Renal cortex interstitium (tissue), 11 donors: ENCODE measurements around the gene NAB2. TPM values are rescaled to one million over a fixed set of nuclear protein-coding genes. Genes with fewer than 3 reads are reported as not detected.

Source experiments
- DNase-seq, 11 donors: peaks; one replicate each; pipeline ENCODE4 v3.0.0-alpha.2; 2013; ENCODE audit warnings: low read depth in 9 of 11, low spot score in 4 of 11; ENCODE audit errors: extremely low read depth in 1 of 11
- polyA plus RNA-seq, 3 donors: library from polyadenylated mRNA; unstranded; fragments of 120-200 nt; gene quantifications; one replicate each; pipeline ENCODE4 v1.2.1, GENCODE V29; 2013; ENCODE audit not compliant: insufficient read length in 3 of 3

NAB2 gene
- polyA plus RNA-seq, 3 donors, result 43.3 to 53.9 (median 52.3) TPM

DNA sequence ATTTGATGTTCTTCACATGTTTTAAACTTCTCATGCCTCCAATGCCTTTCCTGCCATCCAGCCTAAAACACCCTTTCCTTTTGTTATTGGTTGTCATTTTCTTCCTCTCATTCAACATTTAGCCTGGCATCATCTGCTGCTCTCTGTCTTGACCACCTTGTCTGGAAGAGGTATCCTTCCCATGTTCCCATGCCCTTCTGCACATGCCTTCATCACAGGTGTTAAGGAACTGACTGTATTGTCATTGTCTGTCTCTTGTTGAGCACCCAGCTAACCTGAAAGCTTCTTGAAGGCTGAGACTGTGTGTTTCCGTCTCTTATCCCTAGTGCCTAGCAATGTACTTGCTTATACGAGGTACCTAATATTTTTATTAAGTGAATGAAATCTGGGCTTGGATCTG is 34.9 kb downstream of the NAB2 start:
- no peak for DNase-seq

DNA sequence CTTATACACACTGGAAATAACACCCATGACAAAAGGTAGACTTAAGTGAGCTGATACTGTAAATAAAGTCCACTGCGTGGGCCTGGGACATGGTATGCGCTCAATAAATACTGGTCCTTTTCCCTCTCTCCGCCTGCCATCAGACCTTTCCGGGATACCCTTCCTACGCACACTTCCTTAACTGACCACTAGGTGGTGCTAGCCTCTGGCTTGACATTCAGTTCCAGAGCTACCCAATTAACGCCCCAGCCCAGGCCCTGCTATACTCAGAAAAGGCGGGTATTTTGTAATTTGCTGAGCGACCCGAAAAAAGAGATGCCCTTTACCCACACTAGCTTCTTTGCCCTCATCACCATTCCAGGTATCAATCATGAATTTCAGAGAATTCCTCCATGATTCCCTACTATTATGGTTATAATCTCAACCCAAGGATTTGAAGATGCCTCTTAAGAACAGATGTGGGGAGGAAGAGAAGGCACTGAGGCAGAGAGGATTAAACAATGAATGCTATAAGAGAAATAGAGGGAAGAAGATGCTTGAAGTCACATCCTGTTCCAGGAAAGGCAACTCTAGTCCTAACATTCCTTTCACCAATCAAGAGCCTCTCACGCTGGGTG is 35.5 kb downstream of the NAB2 start:
- DNase-seq, result peak in 3 of 11 donors; percentile 65 to 75 (median 67)

DNA sequence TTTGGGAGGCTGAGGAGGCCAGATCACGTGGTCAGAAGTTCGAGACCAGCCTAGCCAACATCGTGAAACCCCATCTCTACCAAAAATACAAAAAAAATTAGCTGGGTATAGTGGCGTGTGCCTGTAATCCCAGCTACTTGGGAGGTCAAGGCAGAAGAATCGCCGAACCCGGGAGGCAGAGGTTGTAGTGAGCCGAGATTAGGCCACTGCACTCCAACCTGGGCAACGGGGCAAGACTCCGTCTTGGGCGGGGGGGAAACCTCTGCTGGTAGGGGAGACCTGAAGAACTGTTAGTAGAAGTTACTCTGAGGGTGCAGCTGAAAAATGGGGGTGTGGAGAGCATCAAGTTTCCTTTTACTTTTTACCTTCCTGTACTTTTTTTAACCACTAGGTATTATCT is 37.1 kb downstream of the NAB2 start:
- DNase-seq, result no peak

DNA sequence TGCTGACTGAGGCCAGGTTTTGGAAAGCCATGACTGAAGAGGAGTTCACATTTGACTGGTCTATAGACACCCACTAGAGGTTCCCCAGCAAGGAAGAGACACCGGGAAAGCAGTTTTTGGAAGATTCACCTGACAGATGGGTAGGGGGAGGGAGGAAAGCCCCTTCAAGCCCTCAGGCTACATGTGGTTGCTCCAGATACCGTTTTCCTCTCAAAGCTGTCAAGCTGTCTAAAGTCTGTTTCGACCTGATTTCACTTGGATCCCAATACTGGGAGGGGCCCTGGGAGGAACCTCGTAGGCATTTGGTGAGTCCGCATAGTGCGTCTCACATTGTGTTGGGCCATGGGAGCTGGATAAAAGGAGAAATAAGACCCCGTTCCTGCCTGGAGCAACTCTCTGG is 37.6 kb downstream of the NAB2 start:
- DNase-seq, result no peak

DNA sequence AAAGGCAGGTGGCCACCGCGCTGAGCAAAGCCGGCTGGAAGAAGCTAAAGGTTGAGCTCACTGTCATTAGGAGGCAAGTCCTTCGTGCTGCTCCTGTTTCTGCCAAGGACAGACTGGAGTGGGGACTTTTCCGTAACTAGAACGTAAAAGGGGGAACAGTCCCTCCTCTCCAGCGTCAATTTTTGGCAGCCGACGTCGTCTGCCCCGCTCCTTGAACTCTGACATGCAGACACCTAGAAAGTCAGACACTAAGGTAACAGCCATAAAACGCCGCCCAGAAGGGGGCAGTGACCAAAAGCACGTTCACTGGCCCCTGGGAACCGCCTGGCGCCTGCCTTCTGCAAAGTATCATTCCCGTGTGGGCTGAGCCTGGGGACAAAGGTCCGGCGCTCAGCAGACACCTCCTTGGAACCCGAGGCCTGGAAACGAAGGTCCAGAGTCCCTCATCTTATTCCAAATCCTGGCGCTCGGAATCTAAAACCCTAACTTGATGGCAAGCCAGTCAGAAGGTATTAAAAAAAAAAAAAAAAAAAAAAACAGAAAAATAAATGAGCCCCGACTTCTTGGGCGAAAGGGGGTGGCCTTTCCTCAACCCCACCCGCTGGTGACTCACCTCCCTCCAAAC is 38.3 kb downstream of the NAB2 start:
- DNase-seq, result peak in 2 of 11 donors; percentile 52 to 56

DNA sequence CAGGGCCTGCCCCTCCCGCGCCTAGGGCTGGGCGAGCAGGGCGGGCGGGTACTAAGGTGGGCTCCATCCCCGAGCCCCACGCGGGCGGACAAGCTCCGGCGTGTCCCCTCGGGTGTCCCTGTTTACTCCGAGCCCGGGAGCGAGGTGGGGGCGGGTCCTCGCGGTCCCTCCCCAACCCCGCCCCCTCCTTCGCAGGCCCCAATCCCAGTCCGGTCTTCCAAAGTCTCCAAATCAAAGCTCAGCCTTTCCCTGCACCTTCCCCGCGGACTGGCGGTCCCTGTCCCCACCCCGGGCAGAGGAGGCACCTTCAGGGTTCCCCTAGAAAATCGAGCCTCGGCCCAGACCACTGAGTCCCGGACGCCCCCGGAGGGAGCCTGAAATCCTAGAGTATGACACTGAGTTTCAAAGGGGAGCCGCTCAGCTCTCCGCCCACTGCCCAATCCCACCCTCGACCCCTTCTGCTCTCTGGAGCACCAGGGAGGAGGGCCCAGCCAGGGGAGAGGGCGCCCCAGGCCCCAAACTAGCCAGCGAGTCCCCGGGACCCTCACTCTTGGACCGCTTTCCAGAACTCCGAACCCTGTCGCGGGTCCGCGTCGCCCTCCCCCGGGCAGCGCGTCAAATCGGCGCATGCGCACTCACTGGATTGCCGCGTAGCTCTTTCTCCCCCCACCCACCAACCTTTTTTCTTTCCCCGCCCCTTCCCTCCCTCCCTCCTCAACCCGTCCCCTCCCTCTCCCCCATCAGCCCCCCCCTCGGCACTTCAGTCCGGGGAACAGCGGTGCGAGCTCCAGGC is 39.0 kb downstream of the NAB2 start, which contains the start of gene LRP1:
Gene LRP1 (plus strand): TSS at position 758 of the 793 bp plus-strand sequence. CDS start 482 bp downstream, outside the sequence.
- peak in 9 of 11 donors; percentile 69 to 82 (median 79) for DNase-seq

DNA sequence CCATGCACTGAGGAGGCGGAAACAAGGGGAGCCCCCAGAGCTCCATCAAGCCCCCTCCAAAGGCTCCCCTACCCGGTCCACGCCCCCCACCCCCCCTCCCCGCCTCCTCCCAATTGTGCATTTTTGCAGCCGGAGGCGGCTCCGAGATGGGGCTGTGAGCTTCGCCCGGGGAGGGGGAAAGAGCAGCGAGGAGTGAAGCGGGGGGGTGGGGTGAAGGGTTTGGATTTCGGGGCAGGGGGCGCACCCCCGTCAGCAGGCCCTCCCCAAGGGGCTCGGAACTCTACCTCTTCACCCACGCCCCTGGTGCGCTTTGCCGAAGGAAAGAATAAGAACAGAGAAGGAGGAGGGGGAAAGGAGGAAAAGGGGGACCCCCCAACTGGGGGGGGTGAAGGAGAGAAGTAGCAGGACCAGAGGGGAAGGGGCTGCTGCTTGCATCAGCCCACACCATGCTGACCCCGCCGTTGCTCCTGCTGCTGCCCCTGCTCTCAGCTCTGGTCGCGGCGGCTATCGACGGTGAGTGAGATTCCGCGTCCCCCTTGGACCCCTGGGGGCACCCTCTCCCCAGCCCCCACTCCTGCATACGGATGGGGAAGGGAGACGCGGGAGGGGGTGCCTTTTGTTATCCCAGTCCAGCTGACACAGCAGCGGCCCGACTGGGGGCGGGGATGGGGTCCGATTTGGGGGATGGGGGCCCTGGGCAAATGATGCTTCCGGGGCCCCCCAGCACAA is 39.8 kb downstream of the NAB2 start:
- DNase-seq, result no peak

DNA sequence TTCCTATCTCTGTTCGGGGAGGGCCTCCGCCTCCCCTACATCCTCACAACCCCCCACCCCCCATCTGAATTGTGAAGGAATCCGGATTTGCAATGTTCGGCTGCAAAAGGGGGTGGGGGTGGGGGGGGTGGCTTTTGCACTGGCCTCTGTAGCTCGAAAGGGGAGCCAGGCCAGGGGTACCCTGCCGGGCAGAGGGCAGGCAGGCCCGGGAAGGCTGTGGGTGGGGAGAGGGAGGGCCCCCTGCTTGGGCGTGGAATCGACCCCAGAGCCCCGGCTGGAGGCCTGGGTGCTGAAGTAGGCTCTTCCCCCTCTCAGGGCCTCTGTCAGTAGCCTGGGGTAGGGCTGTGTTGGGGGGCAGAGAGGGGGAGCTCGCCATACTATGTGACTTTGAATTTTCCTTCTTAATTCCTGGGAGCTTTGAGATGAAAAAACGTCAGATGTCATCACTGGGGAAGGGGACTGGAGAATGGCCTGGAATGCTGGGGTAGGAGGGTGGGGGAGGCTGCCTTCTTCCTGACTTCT is 40.5 kb downstream of the NAB2 start:
- no peak for DNase-seq

DNA sequence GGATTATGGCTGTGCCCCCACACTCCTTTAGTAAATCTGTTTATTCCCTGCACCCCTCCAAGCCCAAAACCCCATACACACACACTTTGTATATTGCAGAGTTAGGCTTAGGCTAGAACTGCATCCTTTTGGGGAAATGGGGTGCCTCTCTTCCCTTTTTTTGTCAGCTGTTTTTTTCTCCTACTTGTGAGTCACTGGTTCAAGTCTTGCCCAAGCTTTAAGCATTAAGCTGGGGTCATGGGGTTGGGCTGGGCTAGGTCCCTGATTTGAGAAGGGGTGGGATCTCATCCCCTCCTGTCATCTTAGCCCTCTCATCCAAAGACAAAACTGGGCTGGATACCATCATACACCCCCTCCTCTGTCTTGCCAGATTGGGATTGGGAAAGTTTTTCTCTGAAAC is 41.0 kb downstream of the NAB2 start:
- DNase-seq, result no peak

DNA sequence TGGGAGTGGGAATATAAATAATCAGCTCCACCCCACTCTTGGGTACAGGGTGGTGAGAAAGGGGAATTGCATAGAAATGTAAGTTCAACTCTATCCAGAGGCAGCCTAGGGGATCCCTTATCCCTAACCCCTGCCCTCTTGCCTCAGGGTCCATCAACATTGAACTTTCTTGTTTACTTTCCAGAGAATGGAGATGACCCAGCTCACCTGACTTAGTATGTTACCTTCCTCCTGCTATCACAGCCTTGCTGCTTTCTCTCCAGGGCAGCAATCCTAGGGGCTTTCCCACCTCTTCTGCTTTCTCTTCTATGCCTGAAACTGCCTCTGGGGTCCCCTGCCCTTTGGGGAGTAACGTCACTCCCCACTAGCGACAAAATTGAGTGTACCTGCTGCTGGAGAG is 42.0 kb downstream of the NAB2 start:
- DNase-seq, result no peak

DNA sequence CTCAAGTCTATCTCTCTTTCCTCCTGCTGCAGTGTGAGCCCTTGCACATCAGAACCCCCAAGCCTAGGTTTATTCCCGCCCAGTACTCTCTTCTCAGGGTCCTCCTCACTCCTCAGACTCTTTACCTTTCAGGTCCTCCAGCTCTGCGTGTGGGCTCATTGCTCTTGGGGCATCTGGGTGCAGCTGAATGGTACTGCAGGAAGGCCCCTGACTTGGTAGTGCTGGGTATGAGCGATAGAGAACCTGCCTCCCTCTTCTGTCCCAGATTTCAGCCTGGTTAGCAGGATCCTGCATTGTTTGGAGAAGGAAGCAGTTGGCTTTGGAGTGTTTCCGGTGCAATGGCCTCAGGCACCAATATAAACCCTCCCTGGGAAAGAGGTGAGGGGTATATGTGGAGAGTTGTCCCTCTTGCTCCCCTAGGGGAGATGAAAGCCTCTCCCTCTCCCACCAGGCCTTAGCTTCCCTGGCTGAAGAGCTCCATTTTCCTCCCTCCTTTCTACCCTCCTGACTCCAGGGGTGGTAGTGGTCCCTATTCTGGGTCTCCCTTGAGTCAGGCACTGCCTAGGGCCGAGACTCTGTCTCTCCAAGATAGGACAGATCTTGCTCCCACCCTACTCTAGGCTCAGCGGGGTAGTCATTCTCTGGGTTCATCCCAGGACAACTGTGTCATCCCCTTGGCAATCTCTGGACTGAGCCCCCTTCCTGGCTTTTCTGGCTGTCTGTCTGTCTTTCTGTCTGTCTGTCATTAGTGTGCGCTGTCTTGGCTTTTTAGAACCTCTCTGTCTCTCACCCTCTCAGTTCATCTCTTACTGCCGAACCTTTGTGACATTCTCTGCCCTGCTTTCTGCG is 43.2 kb downstream of the NAB2 start:
- no peak for DNase-seq

DNA sequence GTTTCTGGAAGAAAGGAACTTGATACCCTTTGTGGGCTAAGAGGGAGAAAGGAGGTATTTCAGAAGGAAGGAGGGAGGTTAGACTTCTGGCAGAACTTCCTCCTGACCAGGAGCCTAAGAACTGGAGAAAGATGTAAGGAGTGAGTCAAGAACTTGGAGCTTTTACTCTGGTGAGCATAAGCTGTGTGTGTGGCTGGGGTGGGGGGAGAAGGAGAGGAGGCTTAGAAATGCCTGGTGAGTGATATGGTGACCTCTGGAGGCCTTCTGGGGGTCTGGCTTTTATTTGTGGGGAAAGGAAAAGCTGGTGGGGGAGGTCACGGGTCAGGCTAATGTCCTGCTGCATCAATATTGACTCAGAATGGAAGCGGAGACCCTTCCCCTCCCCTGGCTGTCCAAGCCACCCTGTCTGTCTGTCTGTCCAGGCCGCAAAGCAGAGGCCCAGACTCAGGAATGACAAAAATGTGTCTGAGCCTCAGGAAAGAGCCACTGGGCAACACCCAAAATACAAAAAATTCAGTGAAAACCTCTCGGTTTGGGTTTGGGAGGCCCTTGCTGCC is 44.2 kb downstream of the NAB2 start:
- DNase-seq, result no peak

DNA sequence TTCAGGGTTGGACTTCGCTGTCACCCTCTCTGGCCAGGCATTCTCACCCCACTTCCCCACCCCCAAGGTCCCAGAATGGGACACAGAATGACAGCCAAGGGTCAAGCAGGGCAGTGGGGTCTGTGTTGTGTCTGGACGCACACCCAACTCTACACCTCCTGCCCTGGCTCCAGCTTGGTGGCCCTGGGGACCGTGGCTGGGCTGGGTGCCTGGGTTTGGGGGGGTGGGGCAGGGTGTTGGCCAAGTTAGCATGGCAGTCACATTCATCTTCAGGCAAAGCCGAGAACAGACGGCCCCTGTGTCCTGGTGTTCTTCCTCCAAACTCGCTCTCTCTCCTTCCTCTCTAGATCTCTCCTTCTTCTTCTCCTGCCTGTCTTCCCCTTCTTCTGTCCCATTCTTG is 45.0 kb downstream of the NAB2 start:
- no peak for DNase-seq

DNA sequence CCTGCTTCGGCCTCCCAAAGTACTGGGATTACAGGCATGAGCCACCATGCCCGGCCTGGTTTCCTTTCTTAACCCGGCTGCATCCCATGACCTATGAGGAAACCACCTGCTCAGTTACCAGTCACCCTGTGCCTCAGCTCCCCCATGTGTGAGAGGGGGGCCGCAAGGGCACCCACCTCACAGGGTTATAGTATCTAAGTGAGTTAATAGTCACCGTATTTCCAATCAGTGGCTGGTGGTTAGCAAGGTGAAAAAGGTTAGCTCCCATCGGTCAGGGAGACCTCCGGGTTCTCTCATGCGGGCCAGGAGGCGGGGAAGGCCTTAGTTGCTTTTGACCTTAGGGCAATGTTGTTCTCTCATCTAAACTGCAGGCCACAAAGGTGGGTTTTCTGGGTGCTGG is 46.0 kb downstream of the NAB2 start:
- no peak for DNase-seq

DNA sequence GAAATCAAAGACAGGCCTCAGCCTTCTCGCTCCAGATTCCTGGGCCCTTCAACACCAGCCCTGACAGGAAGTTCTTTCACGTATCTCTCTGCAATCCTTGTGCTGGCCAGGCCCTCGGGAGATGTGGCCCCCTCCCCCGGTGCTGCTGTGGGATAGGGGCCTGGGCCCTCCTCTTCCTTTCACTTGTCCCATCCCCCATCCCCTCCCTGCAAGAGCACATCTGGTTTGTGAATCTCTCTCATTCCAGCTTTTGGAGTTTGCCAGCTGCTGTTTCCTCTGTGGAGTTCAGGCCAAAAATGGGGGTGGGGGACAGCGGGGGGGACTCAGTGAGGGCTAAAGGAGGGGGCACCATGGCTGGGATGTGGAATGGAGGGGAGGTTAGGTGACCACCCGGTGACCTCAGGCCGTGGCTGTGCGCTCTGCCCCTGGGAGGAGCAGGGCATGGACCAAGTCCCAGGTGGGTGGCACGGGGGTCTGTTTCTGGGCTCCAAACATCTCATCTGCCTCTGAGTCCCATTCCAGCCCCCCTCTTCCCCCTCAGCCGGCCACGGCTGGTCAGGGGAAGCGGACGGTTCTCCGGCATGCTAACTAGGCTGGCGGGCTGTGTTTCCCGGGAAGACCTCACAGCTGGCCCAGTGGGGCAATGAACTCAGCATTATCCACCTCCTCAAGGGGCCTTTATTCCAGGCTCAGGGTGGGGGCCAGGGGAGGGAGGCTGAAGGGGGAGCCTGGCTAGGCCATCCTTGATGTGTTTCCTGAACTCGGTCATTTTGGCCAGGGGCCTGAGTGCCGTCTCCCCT is 46.8 kb downstream of the NAB2 start:
- DNase-seq, result peak in 4 of 11 donors; percentile 41 to 69 (median 52)

DNA sequence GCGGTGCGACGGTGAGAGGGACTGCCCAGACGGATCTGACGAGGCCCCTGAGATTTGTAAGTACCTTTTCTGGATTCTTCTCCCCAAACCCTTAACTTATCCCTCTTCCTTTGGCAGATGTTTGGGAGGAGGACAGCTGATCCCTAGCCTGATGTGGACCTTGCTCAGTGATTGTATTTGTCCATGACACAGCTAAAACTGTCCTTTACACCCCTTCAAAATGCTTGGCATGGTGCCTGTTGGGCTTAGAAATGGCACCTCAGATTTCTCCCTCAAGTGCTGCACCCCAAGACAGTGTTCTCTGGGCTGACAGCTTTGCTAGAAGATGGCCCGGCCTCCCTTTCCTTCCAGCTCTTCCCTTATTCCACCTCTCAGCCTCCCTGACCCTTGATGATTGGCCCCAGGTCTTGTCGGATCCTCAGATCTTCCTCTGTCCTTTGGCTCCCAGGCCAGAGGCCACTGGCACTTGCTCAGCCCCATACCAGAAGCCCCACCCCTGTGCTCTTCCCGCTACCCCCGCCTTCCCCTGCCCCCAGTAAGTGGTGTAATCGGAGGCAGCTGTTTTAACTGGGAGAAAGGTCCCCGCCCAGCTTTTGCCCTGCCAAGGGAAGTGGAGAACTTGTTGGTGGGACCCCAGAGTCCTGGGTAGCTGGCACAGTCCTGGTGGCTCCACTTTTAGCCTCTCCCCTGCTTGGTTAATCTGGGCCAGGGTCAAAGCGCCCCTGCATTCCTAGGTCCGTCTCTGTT is 49.8 kb downstream of the NAB2 start:
- DNase-seq, result no peak
